Astrocyte (in vitro differentiated cells and primary cell): ENCODE results near the gene RAB40C. TPM values are rescaled to one million over a fixed set of nuclear protein-coding genes. Genes with fewer than 3 reads are reported as not detected.

Experiments
- DNase-seq: peaks from one replicate; pipeline ENCODE4 v3.0.0-alpha.2; 2010; ENCODE audit warnings: low read depth
- FAIRE-seq: peaks from 2 replicates; lab custom pipeline; 2011; peaks lifted over from hg19 to GRCh38; lab: Jason Lieb, UNC
- H2AFZ ChIP-seq: 2 replicates; pipeline ENCODE4 v1.6.0; 2012; ENCODE audit warnings: low read depth, low read length, inconsistent platforms
- H3K27ac ChIP-seq: 2 replicates; pipeline ENCODE4 v1.5.1; 2011; ENCODE audit warnings: low read depth, low read length, inconsistent platforms
- H3K27me3 ChIP-seq: 2 replicates; pipeline ENCODE4 v1.6.0; 2011; ENCODE audit warnings: low read length, inconsistent platforms; ENCODE audit not compliant: insufficient read depth
- H3K36me3 ChIP-seq: 2 replicates; pipeline ENCODE4 v1.5.1; 2011; ENCODE audit warnings: low read length, inconsistent platforms; ENCODE audit not compliant: insufficient read depth
- H3K4me1 ChIP-seq: 2 replicates; pipeline ENCODE4 v1.5.1; 2011; ENCODE audit warnings: low read length, inconsistent platforms; ENCODE audit not compliant: insufficient read depth
- H3K4me2 ChIP-seq: 2 replicates; pipeline ENCODE4 v1.6.0; 2012; ENCODE audit warnings: low read length, inconsistent platforms
- H3K4me3 ChIP-seq: 2 replicates; pipeline ENCODE4 v1.5.1; 2011; ENCODE audit warnings: low read depth, mild to moderate bottlenecking, low read length, inconsistent platforms; ENCODE audit not compliant: insufficient read depth
- H3K79me2 ChIP-seq: 2 replicates; pipeline ENCODE4 v1.6.0; 2012; ENCODE audit warnings: mild to moderate bottlenecking, low read length, inconsistent platforms; ENCODE audit not compliant: insufficient read depth
- H3K9ac ChIP-seq: 2 replicates; pipeline ENCODE4 v1.6.0; 2012; ENCODE audit warnings: mild to moderate bottlenecking, low read length, inconsistent platforms
- H3K9me3 ChIP-seq: 2 replicates; pipeline ENCODE4 v1.5.1; 2012; ENCODE audit warnings: low read depth, mild to moderate bottlenecking, low read length, inconsistent platforms; ENCODE audit not compliant: insufficient read depth
- H4K20me1 ChIP-seq: 2 replicates; pipeline ENCODE4 v1.6.0; 2012; ENCODE audit warnings: low read length, inconsistent platforms; ENCODE audit not compliant: insufficient read depth
- H3K27ac Mint-ChIP-seq: one replicate; pipeline ENCODE4 v1.8.0; 2021; ENCODE audit warnings: mild to moderate bottlenecking, mixed read lengths; ENCODE audit not compliant: unreplicated experiment
- H3K27me3 Mint-ChIP-seq: one replicate; pipeline ENCODE4 v1.8.0; 2021; ENCODE audit warnings: low read depth, mixed read lengths; ENCODE audit not compliant: unreplicated experiment
- H3K36me3 Mint-ChIP-seq: one replicate; pipeline ENCODE4 v1.8.0; 2021; ENCODE audit warnings: low read depth, mixed read lengths; ENCODE audit not compliant: unreplicated experiment
- H3K4me1 Mint-ChIP-seq: one replicate; pipeline ENCODE4 v1.8.0; 2021; ENCODE audit warnings: low read depth, mixed read lengths; ENCODE audit not compliant: unreplicated experiment
- H3K4me3 Mint-ChIP-seq: one replicate; pipeline ENCODE4 v1.8.0; 2021; ENCODE audit warnings: mild to moderate bottlenecking, moderate library complexity, mixed read lengths; ENCODE audit not compliant: unreplicated experiment
- H3K9me3 Mint-ChIP-seq: one replicate; pipeline ENCODE4 v1.8.0; 2021; ENCODE audit warnings: mild to moderate bottlenecking, mixed read lengths; ENCODE audit not compliant: unreplicated experiment
- EZH2 ChIP-seq: IDR thresholded peaks from 2 replicates; pipeline ENCODE4 v1.6.1; 2012; ENCODE audit warnings: mild to moderate bottlenecking, low read length, inconsistent platforms; ENCODE audit not compliant: insufficient read depth
- total RNA-seq: library from RNA; stranded (reverse); gene quantifications from 2 replicates; pipeline ENCODE4 v1.2.1, GENCODE V29; 2021
- TF ChIP-seq, protein P1 (sequence below): IDR thresholded peaks from 2 replicates; pipeline ENCODE4 v1.5.1; 2011; ENCODE audit warnings: low read depth, mild to moderate bottlenecking, inconsistent platforms, low read length, moderate library complexity; ENCODE audit not compliant: insufficient read depth

The RAB40C gene
- total RNA-seq, 1 donor from 2014 or later, result 13.0 TPM

DNA sequence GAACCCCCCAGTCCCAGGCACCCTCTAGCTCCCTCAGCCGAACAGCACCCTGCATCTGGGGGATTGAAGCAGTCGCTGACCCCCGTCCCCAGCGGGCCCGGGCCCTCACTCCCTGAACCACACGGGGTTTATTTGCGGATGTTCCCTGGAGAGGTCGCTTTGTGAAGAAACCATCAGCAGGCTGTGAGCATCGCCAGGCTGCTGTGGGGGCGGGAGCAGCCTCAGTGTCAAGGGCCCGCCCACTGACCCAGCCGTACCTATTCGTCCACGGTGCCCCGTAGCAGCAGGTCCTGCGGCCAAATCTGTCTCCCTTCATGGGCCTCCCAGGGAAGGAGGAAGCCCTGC, 6.4 kb upstream of the RAB40C start:
- Mint-ChIP-seq H3K4me1 (peaks cover 4% of the 10 kb centered on the region), H3K4me3 (no peak overlapping the region), H3K27ac (no peak overlapping the region), H3K36me3 (no peaks in the 10 kb centered on the region), H3K9me3 (no peaks in the 10 kb centered on the region), H3K27me3 (no peaks in the 10 kb centered on the region)
- peaks cover 14% of the 10 kb centered on the region for H3K79me2 ChIP-seq
- no peak overlapping the region for H2AFZ ChIP-seq
- H3K4me3 ChIP-seq, result no peak overlapping the region
- no peaks in the 10 kb centered on the region for H3K36me3 ChIP-seq
- no peak overlapping the region for H3K27ac ChIP-seq
- no peak for TF ChIP-seq EZH2
- TF ChIP-seq, protein P1, sequence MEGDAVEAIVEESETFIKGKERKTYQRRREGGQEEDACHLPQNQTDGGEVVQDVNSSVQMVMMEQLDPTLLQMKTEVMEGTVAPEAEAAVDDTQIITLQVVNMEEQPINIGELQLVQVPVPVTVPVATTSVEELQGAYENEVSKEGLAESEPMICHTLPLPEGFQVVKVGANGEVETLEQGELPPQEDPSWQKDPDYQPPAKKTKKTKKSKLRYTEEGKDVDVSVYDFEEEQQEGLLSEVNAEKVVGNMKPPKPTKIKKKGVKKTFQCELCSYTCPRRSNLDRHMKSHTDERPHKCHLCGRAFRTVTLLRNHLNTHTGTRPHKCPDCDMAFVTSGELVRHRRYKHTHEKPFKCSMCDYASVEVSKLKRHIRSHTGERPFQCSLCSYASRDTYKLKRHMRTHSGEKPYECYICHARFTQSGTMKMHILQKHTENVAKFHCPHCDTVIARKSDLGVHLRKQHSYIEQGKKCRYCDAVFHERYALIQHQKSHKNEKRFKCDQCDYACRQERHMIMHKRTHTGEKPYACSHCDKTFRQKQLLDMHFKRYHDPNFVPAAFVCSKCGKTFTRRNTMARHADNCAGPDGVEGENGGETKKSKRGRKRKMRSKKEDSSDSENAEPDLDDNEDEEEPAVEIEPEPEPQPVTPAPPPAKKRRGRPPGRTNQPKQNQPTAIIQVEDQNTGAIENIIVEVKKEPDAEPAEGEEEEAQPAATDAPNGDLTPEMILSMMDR, result no peak
- no peak for FAIRE-seq
- H3K4me2 ChIP-seq, result no peak overlapping the region
- DNase-seq, result no peak
- no peaks in the 10 kb centered on the region for H3K27me3 ChIP-seq
- peaks cover 7% of the 10 kb centered on the region for H3K4me1 ChIP-seq
- no peaks in the 10 kb centered on the region for H3K9me3 ChIP-seq
- peaks cover 23% of the 10 kb centered on the region for H4K20me1 ChIP-seq
- H3K9ac ChIP-seq, result no peak overlapping the region

DNA sequence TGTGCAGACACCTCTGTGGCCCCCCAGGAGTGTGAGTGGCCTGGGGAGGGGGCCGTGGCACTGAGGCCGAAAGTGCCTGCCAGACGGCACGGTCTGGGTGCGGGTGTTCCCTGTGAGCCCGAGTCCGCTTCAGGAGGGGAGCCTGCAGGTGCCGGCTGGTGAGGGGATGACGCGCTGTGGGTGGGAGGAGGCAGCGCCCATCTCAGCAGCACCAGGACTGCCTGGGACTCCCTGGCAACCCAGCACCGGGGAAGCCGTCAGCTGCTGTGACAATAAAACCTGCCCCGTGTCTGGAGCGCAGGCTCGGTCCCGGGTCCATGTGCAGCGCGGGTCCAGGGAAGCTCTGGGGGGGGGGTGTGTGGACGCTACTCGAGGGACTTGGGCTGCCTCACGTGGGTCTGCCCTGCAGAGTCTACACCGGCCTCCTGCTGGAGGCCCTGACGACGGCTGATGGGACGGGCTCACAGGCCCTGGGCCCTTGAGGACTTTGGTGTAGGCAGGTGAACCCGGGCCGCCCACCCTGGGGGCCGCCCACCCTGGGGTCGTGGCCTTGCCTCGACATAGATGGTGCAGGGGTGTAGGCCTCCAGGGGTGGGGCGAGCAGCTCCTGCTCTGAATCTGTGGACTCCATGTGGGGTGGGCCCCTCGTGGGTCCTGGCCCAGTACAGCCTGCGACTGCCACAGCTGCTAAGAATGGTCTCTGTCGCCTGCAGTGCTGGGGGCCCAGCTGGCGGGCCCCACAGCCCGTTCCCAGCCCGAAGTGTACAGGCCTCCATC, 5.9 kb upstream of the RAB40C start:
- no peak for FAIRE-seq
- Histone ChIP-seq H3K36me3 (no peaks in the 10 kb centered on the region), H3K79me2 (peaks cover 16% of the 10 kb centered on the region), H3K4me1 (peaks cover 7% of the 10 kb centered on the region), H3K4me2 (no peak overlapping the region), H3K9ac (no peak overlapping the region), H3K4me3 (no peak overlapping the region), H3K27me3 (no peaks in the 10 kb centered on the region), H4K20me1 (peaks cover 23% of the 10 kb centered on the region), H3K27ac (no peak overlapping the region), H2AFZ (no peak overlapping the region), H3K9me3 (no peaks in the 10 kb centered on the region)
- Mint-ChIP-seq H3K27ac (no peak overlapping the region), H3K9me3 (no peaks in the 10 kb centered on the region), H3K27me3 (no peaks in the 10 kb centered on the region), H3K4me1 (peaks cover 4% of the 10 kb centered on the region), H3K36me3 (no peaks in the 10 kb centered on the region), H3K4me3 (no peak overlapping the region)
- no peak for TF ChIP-seq EZH2
- TF ChIP-seq, protein P1, result no peak
- no peak for DNase-seq

DNA sequence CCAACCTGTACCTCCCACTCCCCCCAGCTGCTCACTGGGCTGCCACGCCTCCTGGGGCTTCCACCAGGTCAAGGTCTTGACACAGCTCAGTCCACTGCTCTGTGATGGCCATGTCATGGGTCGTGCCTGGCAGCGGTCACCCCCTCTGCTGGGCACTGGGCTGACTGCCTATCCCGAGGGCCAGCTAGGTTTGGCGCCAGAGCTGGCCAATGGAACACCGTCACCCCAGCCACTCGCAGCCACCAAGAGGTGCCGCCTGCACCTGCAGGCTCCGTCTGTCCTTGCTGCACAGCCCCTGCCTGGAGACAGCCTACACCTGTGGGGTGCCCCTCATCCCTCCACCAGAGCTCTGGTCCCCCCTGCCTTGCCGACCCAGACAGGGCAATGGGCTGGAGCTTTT, 4.5 kb upstream of the RAB40C start:
- Histone ChIP-seq H3K4me3 (no peak overlapping the region), H3K9me3 (no peaks in the 10 kb centered on the region), H3K36me3 (no peaks in the 10 kb centered on the region), H4K20me1 (peaks cover 25% of the 10 kb centered on the region), H2AFZ (no peak overlapping the region), H3K4me1 (peaks cover 7% of the 10 kb centered on the region), H3K79me2 (peaks cover 18% of the 10 kb centered on the region), H3K9ac (no peak overlapping the region), H3K27ac (no peak overlapping the region), H3K4me2 (no peak overlapping the region), H3K27me3 (no peaks in the 10 kb centered on the region)
- H3K27me3 Mint-ChIP-seq, result no peaks in the 10 kb centered on the region
- H3K36me3 Mint-ChIP-seq, result no peaks in the 10 kb centered on the region
- no peak for TF ChIP-seq EZH2
- TF ChIP-seq, protein P1, result no peak
- peaks cover 4% of the 10 kb centered on the region for H3K4me1 Mint-ChIP-seq
- no peaks in the 10 kb centered on the region for H3K9me3 Mint-ChIP-seq
- H3K4me3 Mint-ChIP-seq, result no peak overlapping the region
- DNase-seq (no peak), FAIRE-seq (no peak)
- peak overlapping the region; percentile 62 for H3K27ac Mint-ChIP-seq
